GM12874 (cell line): ENCODE results near the gene POP7.

Source experiments
- CTCF ChIP-seq: IDR thresholded peaks from 2 replicates; pipeline ENCODE4 v1.5.1; 2011; ENCODE audit warnings: low read depth, mild to moderate bottlenecking, control low read depth, low read length, moderate library complexity; ENCODE audit not compliant: insufficient read depth

POP7 gene

GRCh38 chr7:100705753-100706671 is at the start of gene POP7:
TSS of gene POP7 (plus strand) at chr7:100706121. CDS start at chr7:100706831, 710 bp downstream.
- TF ChIP-seq CTCF, result no peak

- TF ChIP-seq CTCF, result no peak
These were observed 40.7 kb upstream of the POP7 start for GRCh38 chr7:100665168-100665726.

GRCh38 chr7:100667331-100668068 is 38.4 kb upstream of the POP7 start:
- TF ChIP-seq CTCF, result no peak

GRCh38 chr7:100668069-100668449 is 37.9 kb upstream of the POP7 start:
- TF ChIP-seq CTCF, result no peak

- TF ChIP-seq CTCF, result no peak
These were observed 35.8 kb upstream of the POP7 start for GRCh38 chr7:100670074-100670473.

- TF ChIP-seq CTCF, result no peak
These were observed 34.3 kb upstream of the POP7 start for GRCh38 chr7:100671353-100672327.
